ENCODE results near the gene ACKR2.

Gene ACKR2

DNA sequence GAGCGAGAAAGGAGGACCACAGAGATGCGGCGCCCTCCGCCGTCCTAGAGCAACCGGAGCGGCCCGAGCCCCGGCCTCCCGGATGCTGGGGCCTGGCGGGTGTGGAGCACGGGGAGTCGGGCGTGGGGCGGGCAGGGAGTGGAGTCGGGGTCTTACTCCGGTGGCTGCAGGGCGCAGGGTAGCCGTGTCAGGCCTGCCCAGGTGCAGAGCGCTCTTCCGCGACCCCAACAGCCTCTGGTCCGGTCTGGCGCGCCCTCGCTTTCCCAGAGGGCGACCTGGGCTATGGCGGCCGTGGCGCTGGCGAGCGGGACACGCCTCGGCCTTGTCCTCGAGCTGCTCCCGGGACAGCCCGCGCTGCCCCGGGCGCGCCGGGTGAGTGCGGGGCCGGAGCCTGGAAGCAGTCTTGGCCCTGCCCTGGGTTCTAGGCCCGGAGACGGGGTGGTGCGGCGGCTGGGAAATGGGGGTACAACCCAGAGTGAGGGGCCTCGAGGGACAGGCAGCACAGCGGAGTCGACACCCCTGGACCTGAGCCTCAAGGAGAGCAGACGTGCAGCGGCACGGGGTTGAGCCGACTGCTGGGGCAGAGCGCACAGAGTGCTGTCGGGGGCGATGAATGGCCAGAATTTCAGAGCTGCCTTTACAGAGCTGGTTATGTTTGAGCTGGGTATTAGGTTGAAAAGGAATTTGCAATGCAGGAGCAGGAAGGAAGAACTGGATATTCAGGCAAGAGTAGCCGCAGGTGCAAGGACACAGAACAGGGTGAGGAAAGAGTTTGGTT, 97.0 kb downstream of the ACKR2 start, which contains the start of gene ZNF662:
Gene ZNF662, plus strand, starts transcription at position 73 of the 778 bp plus-strand sequence. CDS start 1,973 bp downstream, outside the sequence.
- no peak for DNase-seq (ENCODE audit: insufficient read length, low spot score)
- no peak for TF ChIP-seq POLR2A (IDR thresholded peaks at IDR 0.05; ENCODE audit: low read depth, low read length)
- FAIRE-seq, result no peak

DNA sequence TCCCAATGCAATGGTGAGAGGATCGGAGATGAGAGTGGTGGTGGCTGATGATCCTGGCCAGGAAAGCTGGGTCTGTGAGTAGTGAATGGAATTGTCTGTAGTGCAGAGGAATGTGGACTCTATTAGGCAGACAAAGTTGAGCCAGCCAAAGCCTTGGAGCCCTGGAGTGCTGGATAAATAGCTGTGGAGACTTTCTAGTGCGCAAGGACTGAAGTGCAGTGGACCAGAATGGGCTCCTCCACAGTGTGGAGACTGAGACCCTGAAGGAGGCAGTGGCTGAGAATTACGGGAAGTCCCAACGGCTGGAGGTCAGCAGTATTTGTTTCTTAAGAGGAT, 97.6 kb downstream of the ACKR2 start:
- TF ChIP-seq POLR2A (IDR thresholded peaks at IDR 0.05; ENCODE audit: low read depth, low read length), result no peak
- FAIRE-seq, result no peak
- DNase-seq (ENCODE audit: insufficient read length, low spot score), result no peak

DNA sequence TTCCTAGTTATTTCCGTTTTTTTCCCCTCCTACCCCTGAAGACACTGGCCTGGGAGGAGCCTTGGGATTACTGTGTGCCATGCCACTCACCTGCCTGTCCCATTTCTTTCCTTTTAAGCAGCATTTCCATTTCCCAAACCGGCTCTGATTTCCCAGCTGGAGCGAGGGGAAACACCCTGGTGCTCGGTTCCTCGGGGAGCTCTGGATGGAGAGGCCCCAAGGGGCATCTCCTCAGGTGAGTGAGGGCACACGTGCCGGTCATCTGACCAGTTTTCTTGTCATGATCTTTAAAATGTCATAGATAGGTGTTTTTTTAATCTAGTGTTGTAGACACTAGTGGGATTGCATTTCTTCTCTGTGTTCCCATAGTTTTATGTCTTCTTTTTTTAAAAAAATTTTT, 99.4 kb downstream of the ACKR2 start:
- DNase-seq (ENCODE audit: insufficient read length, low spot score), result no peak
- TF ChIP-seq POLR2A (IDR thresholded peaks at IDR 0.05; ENCODE audit: low read depth, low read length), result no peak
- no peak for FAIRE-seq

DNA sequence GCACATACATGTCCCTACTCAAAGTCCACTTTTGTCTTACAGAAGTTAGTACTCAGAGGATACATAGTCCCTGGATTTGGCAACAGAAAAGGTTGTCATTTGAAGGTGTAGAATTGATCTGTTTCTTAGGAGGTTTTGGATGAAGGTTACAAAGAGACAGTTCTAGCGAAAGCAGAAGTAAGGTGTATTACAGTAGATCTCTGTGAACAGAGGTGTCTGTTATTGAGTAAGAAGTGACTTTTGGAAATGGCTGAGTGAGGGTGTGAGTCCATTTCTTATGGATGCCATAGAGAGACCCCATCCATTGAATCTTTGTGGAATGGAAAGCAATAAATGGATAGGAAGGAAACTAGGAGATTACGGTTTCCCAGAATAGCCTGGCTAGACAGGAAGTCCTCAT, 102.3 kb downstream of the ACKR2 start:
- no peak for FAIRE-seq
- no peak for DNase-seq (ENCODE audit: insufficient read length, low spot score)
- TF ChIP-seq POLR2A (IDR thresholded peaks at IDR 0.05; ENCODE audit: low read depth, low read length), result no peak

DNA sequence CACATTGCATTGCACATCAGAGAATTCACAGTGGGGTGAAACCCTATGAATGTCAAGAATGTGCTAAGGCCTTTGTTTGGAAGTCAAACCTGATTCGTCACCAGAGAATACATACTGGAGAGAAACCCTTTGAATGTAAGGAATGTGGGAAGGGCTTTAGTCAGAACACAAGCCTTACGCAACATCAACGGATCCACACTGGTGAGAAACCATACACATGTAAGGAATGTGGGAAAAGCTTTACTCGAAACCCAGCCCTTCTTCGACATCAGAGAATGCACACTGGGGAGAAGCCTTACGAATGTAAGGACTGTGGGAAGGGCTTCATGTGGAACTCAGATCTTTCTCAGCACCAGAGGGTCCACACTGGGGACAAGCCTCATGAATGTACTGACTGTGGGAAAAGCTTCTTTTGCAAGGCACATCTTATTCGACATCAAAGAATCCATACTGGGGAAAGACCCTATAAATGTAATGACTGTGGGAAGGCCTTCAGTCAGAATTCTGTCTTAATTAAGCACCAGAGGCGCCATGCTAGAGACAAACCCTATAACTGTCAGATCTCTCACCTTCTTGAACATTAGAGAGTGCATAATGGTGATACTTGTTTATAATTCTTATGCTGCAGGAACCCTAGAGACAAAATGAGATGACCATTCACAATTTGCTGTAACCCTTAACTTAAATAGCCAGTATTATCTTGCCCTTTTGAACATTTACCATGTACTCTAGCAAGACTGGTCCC, 105.7 kb downstream of the ACKR2 start:
- FAIRE-seq, result no peak
- no peak for TF ChIP-seq POLR2A (IDR thresholded peaks at IDR 0.05; ENCODE audit: low read depth, low read length)
- DNase-seq (ENCODE audit: insufficient read length, low spot score), result no peak
